H9 (cell line): ENCODE results near the gene ST7L. TPM values are rescaled to one million over a fixed set of nuclear protein-coding genes. Genes with fewer than 3 reads are reported as not detected.

ENCODE experiments used
- DNase-seq: peaks from one replicate; pipeline ENCODE4 v3.0.0-alpha.2; 2017
- H2AFZ ChIP-seq: one replicate; pipeline ENCODE4 v1.6.1; 2013; ENCODE audit warnings: mild to moderate bottlenecking, low read length, control low read depth, moderate library complexity
- H2AK5ac ChIP-seq: 2 replicates; pipeline ENCODE4 v1.6.1; 2013; ENCODE audit warnings: low read length, control low read depth, mixed read lengths; ENCODE audit not compliant: insufficient read length
- H2BK120ac ChIP-seq: one replicate; pipeline ENCODE4 v1.6.1; 2013; ENCODE audit warnings: low read depth, mild to moderate bottlenecking, low read length, control low read depth, inconsistent platforms; ENCODE audit not compliant: poor library complexity, severe bottlenecking
- H2BK12ac ChIP-seq: 2 replicates; pipeline ENCODE4 v1.6.1; 2013; ENCODE audit warnings: low read length, control low read depth, mixed read lengths, low read depth; ENCODE audit not compliant: insufficient read length
- H2BK15ac ChIP-seq: 2 replicates; pipeline ENCODE4 v1.6.1; 2013; ENCODE audit warnings: low read depth, low read length, control low read depth
- H2BK20ac ChIP-seq: one replicate; pipeline ENCODE4 v1.6.1; 2013; ENCODE audit warnings: low read depth, mild to moderate bottlenecking, low read length, control low read depth, inconsistent platforms; ENCODE audit not compliant: poor library complexity, severe bottlenecking
- H2BK5ac ChIP-seq: 2 replicates; pipeline ENCODE4 v1.6.1; 2013; ENCODE audit warnings: low read length, control low read depth, mixed read lengths; ENCODE audit not compliant: insufficient read length
- H3K14ac ChIP-seq: 2 replicates; pipeline ENCODE4 v1.6.1; 2013; ENCODE audit warnings: low read length, control low read depth; ENCODE audit not compliant: insufficient read depth
- H3K18ac ChIP-seq: 2 replicates; pipeline ENCODE4 v1.6.1; 2013; ENCODE audit warnings: low read depth, mild to moderate bottlenecking, mixed read lengths, low read length, control low read depth; ENCODE audit not compliant: insufficient read length
- H3K23ac ChIP-seq: 2 replicates; pipeline ENCODE4 v1.6.1; 2013; ENCODE audit warnings: low read length, control low read depth, mixed read lengths, low read depth; ENCODE audit not compliant: insufficient read length
- H3K23me2 ChIP-seq: 2 replicates; pipeline ENCODE4 v1.6.1; 2013; ENCODE audit warnings: low read depth, mild to moderate bottlenecking, mixed read lengths, low read length, control low read depth; ENCODE audit not compliant: insufficient read length, poor library complexity, severe bottlenecking
- H3K27ac ChIP-seq: 2 replicates; pipeline ENCODE4 v1.5.1; 2013; ENCODE audit warnings: low read length, control low read depth, mixed read lengths, low read depth; ENCODE audit not compliant: insufficient read length
- H3K27me3 ChIP-seq: 2 replicates; pipeline ENCODE4 v1.6.1; 2013; ENCODE audit warnings: low read length, control low read depth, inconsistent platforms; ENCODE audit not compliant: insufficient read depth
- H3K4ac ChIP-seq: 2 replicates; pipeline ENCODE4 v1.6.1; 2013; ENCODE audit warnings: low read depth, mild to moderate bottlenecking, control low read depth, inconsistent platforms, low read length, moderate library complexity
- H3K4me1 ChIP-seq: 2 replicates; pipeline ENCODE4 v1.6.1; 2013; ENCODE audit warnings: low read length, control low read depth, inconsistent platforms; ENCODE audit not compliant: insufficient read depth
- H3K4me2 ChIP-seq: 2 replicates; pipeline ENCODE4 v1.6.1; 2013; ENCODE audit warnings: low read length, control low read depth, mixed read lengths; ENCODE audit not compliant: insufficient read length, insufficient read depth
- H3K56ac ChIP-seq: 2 replicates; pipeline ENCODE4 v1.6.1; 2013; ENCODE audit warnings: low read depth, mild to moderate bottlenecking, mixed read lengths, low read length, control low read depth; ENCODE audit not compliant: insufficient read length
- H3K79me1 ChIP-seq: 2 replicates; pipeline ENCODE4 v1.6.1; 2013; ENCODE audit warnings: low read depth, mild to moderate bottlenecking, moderate library complexity, low read length, control low read depth, inconsistent platforms; ENCODE audit not compliant: insufficient read depth, poor library complexity, severe bottlenecking
- H3K79me2 ChIP-seq: 2 replicates; pipeline ENCODE4 v1.6.1; 2013; ENCODE audit warnings: low read length, control low read depth, inconsistent platforms; ENCODE audit not compliant: insufficient read depth
- H3K9ac ChIP-seq: 2 replicates; pipeline ENCODE4 v1.6.1; 2013; ENCODE audit warnings: low read length, control low read depth, mixed read lengths; ENCODE audit not compliant: insufficient read length; ENCODE audit errors: extremely low read depth
- H3K9me3 ChIP-seq: one replicate; pipeline ENCODE4 v1.6.1; 2013; ENCODE audit warnings: low read depth, low read length, inconsistent platforms; ENCODE audit not compliant: control insufficient read depth
- H3T11ph ChIP-seq: one replicate; pipeline ENCODE4 v1.6.1; 2013; ENCODE audit warnings: mild to moderate bottlenecking, low read length, control low read depth, inconsistent platforms
- H4K20me1 ChIP-seq: one replicate; pipeline ENCODE4 v1.6.1; 2013; ENCODE audit not compliant: control insufficient read depth, insufficient read length, insufficient read depth
- H4K5ac ChIP-seq: 2 replicates; pipeline ENCODE4 v1.6.1; 2013; ENCODE audit warnings: low read depth, mild to moderate bottlenecking, mixed read lengths, low read length, control low read depth; ENCODE audit not compliant: insufficient read length
- H4K8ac ChIP-seq: replicated peaks from 2 replicates; pipeline ENCODE4 v1.6.1; 2013; ENCODE audit warnings: low read length, control low read depth, mixed read lengths, low read depth; ENCODE audit not compliant: insufficient read length
- H4K91ac ChIP-seq: 2 replicates; pipeline ENCODE4 v1.6.1; 2013; ENCODE audit warnings: low read depth, mild to moderate bottlenecking, moderate library complexity, mixed read lengths, low read length, control low read depth; ENCODE audit not compliant: insufficient read length
- H3K27ac Mint-ChIP-seq, 3 experiments: 2 replicates in 2 of 3; 3 replicates in 1 of 3; pipeline ENCODE4 v1.8.0; 2020 to 2021; ENCODE audit warnings: mixed read lengths in 3 of 3, mild to moderate bottlenecking in 1 of 3, moderate library complexity in 1 of 3
- H3K27me3 Mint-ChIP-seq: 2 replicates; pipeline ENCODE4 v1.8.0; 2021; ENCODE audit warnings: low read depth, mild to moderate bottlenecking, moderate library complexity, mixed read lengths
- H3K36me3 Mint-ChIP-seq, 3 experiments: 2 replicates in 2 of 3; 3 replicates in 1 of 3; pipeline ENCODE4 v1.8.0; 2020 to 2021; ENCODE audit warnings: low read depth in 3 of 3, mixed read lengths in 3 of 3; ENCODE audit not compliant: insufficient read depth in 1 of 3
- H3K4me1 Mint-ChIP-seq, 2 experiments: 2 replicates each; pipeline ENCODE4 v1.8.0; 2020; ENCODE audit warnings: mixed read lengths in 2 of 2
- H3K4me3 Mint-ChIP-seq, 2 experiments: 2 replicates in 1 of 2; 3 replicates in 1 of 2; pipeline ENCODE4 v1.8.0; 2020 to 2021; ENCODE audit warnings: mild to moderate bottlenecking in 2 of 2, mixed read lengths in 2 of 2, moderate library complexity in 1 of 2
- H3K9me3 Mint-ChIP-seq, 2 experiments: 2 replicates in 1 of 2; 3 replicates in 1 of 2; pipeline ENCODE4 v1.8.0; 2020; ENCODE audit warnings: mild to moderate bottlenecking in 2 of 2, mixed read lengths in 2 of 2, moderate library complexity in 1 of 2
- CTCF ChIP-seq: fragments of 200-600 bp; sonication (generic); conservative IDR thresholded peaks from 3 replicates; pipeline ENCODE4 v1.8.0; 2021; ENCODE audit warnings: antibody characterized with exemption, mild to moderate bottlenecking
- WGBS: extraction: QIAGEN DNeasy Blood & Tissue Kit; methylation state at CpG from one replicate; pipeline ENCODE4 v1.1.7; 2013; ENCODE audit warnings: missing lambda C conversion rate, low lambda C conversion rate, mixed read lengths; ENCODE audit not compliant: insufficient read length; ENCODE audit errors: extremely low coverage; 5-methylcytosine and 5-hydroxymethylcytosine counted together
- total RNA-seq: library from RNA; stranded (reverse); gene quantifications from 2 replicates; pipeline ENCODE4 v1.2.1, GENCODE V29; 2021

The ST7L gene
- total RNA-seq, 1 experiment from 2014 or later = 16.0 TPM

- no peak overlapping the region for H3K9ac ChIP-seq
- H3K4me1 Mint-ChIP-seq = peaks cover 28 to 43% of the 10 kb centered on the region in 2 experiments
- no peaks in the 10 kb centered on the region for H4K20me1 ChIP-seq
- H4K5ac ChIP-seq = no peak overlapping the region
- peaks cover 40% of the 10 kb centered on the region for H3K27me3 ChIP-seq
- H3K4me2 ChIP-seq = no peak overlapping the region
- H2BK15ac ChIP-seq = no peak overlapping the region
- no peaks in the 10 kb centered on the region for H3K79me1 ChIP-seq
- no CpG with 5 or more reads among the region's 2 CpGs for WGBS
- no peak overlapping the region for H2AFZ ChIP-seq
- no peaks in the 10 kb centered on the region for H3K79me2 ChIP-seq
- no peak overlapping the region for H3T11ph ChIP-seq
- no peak overlapping the region for H3K18ac ChIP-seq
- H2BK12ac ChIP-seq = no peak overlapping the region
- no peak for TF ChIP-seq CTCF
- H3K14ac ChIP-seq = no peak overlapping the region
- peaks cover 85% of the 10 kb centered on the region for H3K27me3 Mint-ChIP-seq
- H3K23ac ChIP-seq = no peak overlapping the region
- no peak overlapping the region for H2BK20ac ChIP-seq
- no peak overlapping the region for H4K91ac ChIP-seq
- H4K8ac ChIP-seq = no peak overlapping the region
- H3K27ac Mint-ChIP-seq = no peak overlapping the region; a peak in 1 of 7 replicates
- no peak for DNase-seq
- no peaks in the 10 kb centered on the region for H3K9me3 ChIP-seq
- no peak overlapping the region for H2BK5ac ChIP-seq
- H3K4me1 ChIP-seq = 0 out of 2 replicates have a peak, but pooled peaks cover 3% of the 10 kb centered on the region
- no peak overlapping the region for H2BK120ac ChIP-seq
- H2AK5ac ChIP-seq = no peak overlapping the region
- no peak overlapping the region for H3K27ac ChIP-seq
- no peak overlapping the region for H3K56ac ChIP-seq
- no peaks in the 10 kb centered on the region for H3K36me3 Mint-ChIP-seq
- no peak overlapping the region; a peak in 1 of 5 replicates for H3K4me3 Mint-ChIP-seq
- H3K9me3 Mint-ChIP-seq = no peaks in the 10 kb centered on the region
- peaks cover 24% of the 10 kb centered on the region for H3K23me2 ChIP-seq
- H3K4ac ChIP-seq = no peak overlapping the region
Observed at GRCh38 chr1:112511897-112512296, 107.0 kb downstream of the ST7L start.
